PC-9 (cell line): ENCODE measurements around the gene DAB2. TPM values are rescaled to one million over a fixed set of nuclear protein-coding genes. Genes with fewer than 3 reads are reported as not detected.

Experiments
- BruUV-seq: library from RNA; stranded (reverse); fragments of 400-500 nt; replicated peaks from 2 replicates; lab custom pipeline; 2021; lab: Mats Ljungman, UMichigan
- CTCF ChIA-PET: fragments of 300-600 bp; sonication (Branson Sonifier 250); formaldehyde crosslinking; loops from one replicate; lab custom pipeline; 2022; ENCODE audit warnings: antibody characterized with exemption; lab: Charles Lee
- POLR2A ChIA-PET: fragments of 300-600 bp; sonication (Branson Sonifier 250); formaldehyde crosslinking; loops from one replicate; lab custom pipeline; 2022; ENCODE audit warnings: antibody characterized with exemption; ENCODE audit not compliant: unreplicated experiment; lab: Charles Lee
- DNase-seq, 2 experiments: peaks; one replicate each; pipeline versions ENCODE4 v3.0.0 to v3.0.0-alpha.2; 2015 to 2022; ENCODE audit warnings: mixed read lengths in 1 of 2
- H2AFZ ChIP-seq: fragments of 200-600 bp; sonication (generic); 2 replicates; pipeline ENCODE4 v1.8.1; 2017; ENCODE audit warnings: antibody characterized with exemption
- H3F3A ChIP-seq: fragments of 200-600 bp; sonication (generic); 2 replicates; pipeline ENCODE4 v1.8.1; 2017; ENCODE audit warnings: antibody characterized with exemption, mild to moderate bottlenecking, low read depth; ENCODE audit not compliant: insufficient read depth
- H3K27ac ChIP-seq: fragments of 200-600 bp; sonication (generic); 2 replicates; pipeline ENCODE4 v1.6.1; 2016; ENCODE audit warnings: mixed run types
- H3K27me3 ChIP-seq: fragments of 200-600 bp; sonication (generic); 2 replicates; pipeline ENCODE4 v1.6.1; 2016; ENCODE audit warnings: low read depth, mixed run types; ENCODE audit not compliant: insufficient read depth
- H3K36me3 ChIP-seq: fragments of 200-600 bp; sonication (generic); 2 replicates; pipeline ENCODE4 v1.6.1; 2016; ENCODE audit warnings: low read depth, mixed run types
- H3K4me1 ChIP-seq: fragments of 200-600 bp; sonication (generic); replicated peaks from 2 replicates; pipeline ENCODE4 v1.6.1; 2016; ENCODE audit warnings: mixed run types; ENCODE audit not compliant: insufficient read depth
- H3K4me2 ChIP-seq: fragments of 200-600 bp; sonication (generic); 2 replicates; pipeline ENCODE4 v1.6.1; 2017; ENCODE audit warnings: mixed run types
- H3K4me3 ChIP-seq: fragments of 200-600 bp; sonication (generic); 2 replicates; pipeline ENCODE4 v1.6.1; 2016; ENCODE audit warnings: mixed run types
- H3K79me2 ChIP-seq: fragments of 200-600 bp; sonication (generic); 2 replicates; pipeline ENCODE4 v1.6.1; 2017; ENCODE audit warnings: low read depth, mixed run types
- H3K9me2 ChIP-seq: fragments of 200-600 bp; sonication (generic); 2 replicates; pipeline ENCODE4 v1.8.1; 2017; ENCODE audit warnings: mild to moderate bottlenecking; ENCODE audit not compliant: insufficient read depth
- H3K9me3 ChIP-seq: fragments of 200-600 bp; sonication (generic); 2 replicates; pipeline ENCODE4 v1.8.1; 2016; ENCODE audit warnings: low read depth; ENCODE audit not compliant: insufficient read depth
- H4K20me1 ChIP-seq: fragments of 200-600 bp; sonication (generic); 2 replicates; pipeline ENCODE4 v1.8.1; 2017; ENCODE audit not compliant: insufficient read depth
- CTCF ChIP-seq: fragments of 200-600 bp; sonication (generic); conservative IDR thresholded peaks from 2 replicates; pipeline ENCODE4 v1.6.1; 2017; ENCODE audit warnings: mixed run types, antibody characterized with exemption, mild to moderate bottlenecking, moderate library complexity
- EZH2 ChIP-seq: fragments of 200-600 bp; sonication (generic); IDR thresholded peaks from 2 replicates; pipeline ENCODE4 v1.8.0; 2017; ENCODE audit warnings: antibody characterized with exemption, low read depth
- intact Hi-C: fragments of 100-400 bp; cut with micrococcal nuclease; formaldehyde crosslinking; loops from one replicate; pipeline ENCODE4 v1.10.0; 2022; ENCODE audit not compliant: unreplicated experiment
- total RNA-seq: library from RNA; stranded (reverse); gene quantifications from 2 replicates; pipeline ENCODE4 v1.2.3, GENCODE V29; 2021

Gene DAB2
- total RNA-seq, 1 experiment from 2014 or later, result 21.0 TPM

GRCh38 chr5:39465097-39465496 is 40.3 kb upstream of the DAB2 start:
- POLR2A ChIA-PET, result interaction anchor here (0.6 kb wide), 2 partner anchors 404 to 1343 kb away, joined by 3 to 4 read pairs; no protein-coding TSS in a partner anchor
- H3K27me3 ChIP-seq, result no peaks in the 10 kb centered on the region
- BruUV-seq, result no TSS peak
- intact Hi-C loops, result no loop called here
- no peak overlapping the region for H2AFZ ChIP-seq
- no peaks in the 10 kb centered on the region for H3K4me1 ChIP-seq
- H3K79me2 ChIP-seq, result no peaks in the 10 kb centered on the region
- TF ChIP-seq EZH2, result no peak
- TF ChIP-seq CTCF, result no peak
- H3K36me3 ChIP-seq, result no peaks in the 10 kb centered on the region
- peaks cover 6% of the 10 kb centered on the region; the same call in 1 of the 2 replicates for H3K9me2 ChIP-seq
- H3K27ac ChIP-seq, result no peak overlapping the region
- no peak overlapping the region for H3K4me2 ChIP-seq
- H3K9me3 ChIP-seq, result 0 out of 2 replicates have a peak, but pooled peaks cover 5% of the 10 kb centered on the region
- H3K4me3 ChIP-seq, result no peak overlapping the region
- DNase-seq, result no peak
- CTCF ChIA-PET, result interaction anchor here (0.6 kb wide), 1 partner anchor 91 kb away, joined by 11 read pairs; no protein-coding TSS in a partner anchor
- H4K20me1 ChIP-seq, result no peaks in the 10 kb centered on the region
- H3F3A ChIP-seq, result no peaks in the 10 kb centered on the region

- H3K36me3 ChIP-seq, result no peaks in the 10 kb centered on the region
- CTCF ChIA-PET, result no interaction called here
- intact Hi-C loops, result no loop called here
- BruUV-seq, result no TSS peak
- no peak overlapping the region for H2AFZ ChIP-seq
- no peaks in the 10 kb centered on the region for H3F3A ChIP-seq
- H3K4me3 ChIP-seq, result no peak overlapping the region
- POLR2A ChIA-PET, result interaction anchor here (0.6 kb wide), 1 partner anchor 350 kb away, joined by 5 read pairs; no protein-coding TSS in a partner anchor
- H3K9me2 ChIP-seq, result peaks cover 6% of the 10 kb centered on the region; the same call in 1 of the 2 replicates
- no peaks in the 10 kb centered on the region for H3K79me2 ChIP-seq
- H3K4me1 ChIP-seq, result no peaks in the 10 kb centered on the region
- 0 out of 2 replicates have a peak, but pooled peaks cover 5% of the 10 kb centered on the region for H3K9me3 ChIP-seq
- no peaks in the 10 kb centered on the region for H4K20me1 ChIP-seq
- no peak for DNase-seq
- no peaks in the 10 kb centered on the region for H3K27me3 ChIP-seq
- TF ChIP-seq CTCF (no peak), EZH2 (no peak)
- no peak overlapping the region for H3K27ac ChIP-seq
- H3K4me2 ChIP-seq, result no peak overlapping the region
Measured at GRCh38 chr5:39464088-39464487, 39.3 kb upstream of the DAB2 start.

DNA sequence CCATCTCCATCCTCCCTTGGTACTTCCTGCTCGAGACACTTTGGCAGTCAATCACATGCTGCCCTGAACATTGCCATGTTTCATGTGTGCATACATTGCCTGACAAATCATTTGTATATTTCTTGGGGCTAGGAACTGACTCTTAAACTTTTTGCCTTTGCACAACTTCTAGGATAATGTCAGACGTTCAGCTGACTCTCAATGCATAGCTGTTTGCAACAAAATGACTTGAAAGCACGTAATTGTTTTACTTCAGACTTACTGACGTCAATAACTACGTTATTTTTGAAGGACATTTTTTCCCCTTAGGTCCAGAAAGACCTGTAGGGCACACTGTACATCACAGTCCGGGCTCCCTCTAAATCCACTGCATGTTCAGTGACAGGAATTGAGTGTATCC is 37.4 kb upstream of the DAB2 start:
- POLR2A ChIA-PET, result no interaction called here
- Histone ChIP-seq H4K20me1 (no peaks in the 10 kb centered on the region), H2AFZ (no peak overlapping the region), H3K9me2 (no peaks in the 10 kb centered on the region), H3K36me3 (no peaks in the 10 kb centered on the region), H3K4me2 (no peak overlapping the region), H3K27me3 (no peaks in the 10 kb centered on the region), H3K27ac (no peak overlapping the region), H3K79me2 (no peaks in the 10 kb centered on the region), H3K4me1 (no peaks in the 10 kb centered on the region), H3F3A (no peaks in the 10 kb centered on the region), H3K9me3 (no peaks in the 10 kb centered on the region), H3K4me3 (no peak overlapping the region)
- no TSS peak for BruUV-seq
- TF ChIP-seq CTCF (no peak), EZH2 (no peak)
- intact Hi-C loops, result no loop called here
- CTCF ChIA-PET, result no interaction called here
- DNase-seq, result no peak
